GM12865 (cell line): ENCODE results near the gene SLC7A8.
A peak's percentile ranks its signal among the peaks of the same experiment; 100 is the strongest.

Experiments used
- DNase-seq: peaks from one replicate; pipeline ENCODE4 v3.0.0; 2010; ENCODE audit warnings: low read depth
- H3K4me3 ChIP-seq: 2 replicates; pipeline ENCODE4 v1.5.1; 2011; ENCODE audit warnings: mild to moderate bottlenecking, low read depth, low read length, control low read depth
- TF ChIP-seq, protein P1 (sequence below): IDR thresholded peaks from 2 replicates; pipeline ENCODE4 v1.5.1; 2011; ENCODE audit warnings: low read length, control low read depth, low read depth, inconsistent platforms; ENCODE audit not compliant: insufficient read depth; ENCODE audit errors: missing control alignments

The SLC7A8 gene

DNA sequence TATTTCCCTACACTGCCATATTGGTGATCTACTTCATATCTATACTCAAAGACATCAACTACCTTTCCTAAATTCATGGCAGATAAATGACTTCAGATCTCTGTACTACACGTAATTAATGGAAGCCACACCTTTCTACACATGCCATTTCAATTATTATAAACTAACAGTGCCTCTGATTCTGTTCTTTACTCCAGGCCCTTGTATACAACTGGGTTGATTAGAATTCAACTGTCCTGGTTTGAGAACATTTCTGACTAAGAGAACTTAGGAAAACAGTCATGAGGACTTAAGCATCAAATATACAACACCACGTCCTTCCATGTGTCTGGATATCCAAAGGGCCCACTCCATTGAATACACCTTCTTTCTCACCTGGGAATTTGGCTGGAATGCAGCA is 90.4 kb downstream of the SLC7A8 start:
- H3K4me3 ChIP-seq, result peak overlapping the region; percentile 78; the same call in 1 of the 2 replicates
- TF ChIP-seq, protein P1, sequence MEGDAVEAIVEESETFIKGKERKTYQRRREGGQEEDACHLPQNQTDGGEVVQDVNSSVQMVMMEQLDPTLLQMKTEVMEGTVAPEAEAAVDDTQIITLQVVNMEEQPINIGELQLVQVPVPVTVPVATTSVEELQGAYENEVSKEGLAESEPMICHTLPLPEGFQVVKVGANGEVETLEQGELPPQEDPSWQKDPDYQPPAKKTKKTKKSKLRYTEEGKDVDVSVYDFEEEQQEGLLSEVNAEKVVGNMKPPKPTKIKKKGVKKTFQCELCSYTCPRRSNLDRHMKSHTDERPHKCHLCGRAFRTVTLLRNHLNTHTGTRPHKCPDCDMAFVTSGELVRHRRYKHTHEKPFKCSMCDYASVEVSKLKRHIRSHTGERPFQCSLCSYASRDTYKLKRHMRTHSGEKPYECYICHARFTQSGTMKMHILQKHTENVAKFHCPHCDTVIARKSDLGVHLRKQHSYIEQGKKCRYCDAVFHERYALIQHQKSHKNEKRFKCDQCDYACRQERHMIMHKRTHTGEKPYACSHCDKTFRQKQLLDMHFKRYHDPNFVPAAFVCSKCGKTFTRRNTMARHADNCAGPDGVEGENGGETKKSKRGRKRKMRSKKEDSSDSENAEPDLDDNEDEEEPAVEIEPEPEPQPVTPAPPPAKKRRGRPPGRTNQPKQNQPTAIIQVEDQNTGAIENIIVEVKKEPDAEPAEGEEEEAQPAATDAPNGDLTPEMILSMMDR, result no peak
- DNase-seq, result no peak

DNA sequence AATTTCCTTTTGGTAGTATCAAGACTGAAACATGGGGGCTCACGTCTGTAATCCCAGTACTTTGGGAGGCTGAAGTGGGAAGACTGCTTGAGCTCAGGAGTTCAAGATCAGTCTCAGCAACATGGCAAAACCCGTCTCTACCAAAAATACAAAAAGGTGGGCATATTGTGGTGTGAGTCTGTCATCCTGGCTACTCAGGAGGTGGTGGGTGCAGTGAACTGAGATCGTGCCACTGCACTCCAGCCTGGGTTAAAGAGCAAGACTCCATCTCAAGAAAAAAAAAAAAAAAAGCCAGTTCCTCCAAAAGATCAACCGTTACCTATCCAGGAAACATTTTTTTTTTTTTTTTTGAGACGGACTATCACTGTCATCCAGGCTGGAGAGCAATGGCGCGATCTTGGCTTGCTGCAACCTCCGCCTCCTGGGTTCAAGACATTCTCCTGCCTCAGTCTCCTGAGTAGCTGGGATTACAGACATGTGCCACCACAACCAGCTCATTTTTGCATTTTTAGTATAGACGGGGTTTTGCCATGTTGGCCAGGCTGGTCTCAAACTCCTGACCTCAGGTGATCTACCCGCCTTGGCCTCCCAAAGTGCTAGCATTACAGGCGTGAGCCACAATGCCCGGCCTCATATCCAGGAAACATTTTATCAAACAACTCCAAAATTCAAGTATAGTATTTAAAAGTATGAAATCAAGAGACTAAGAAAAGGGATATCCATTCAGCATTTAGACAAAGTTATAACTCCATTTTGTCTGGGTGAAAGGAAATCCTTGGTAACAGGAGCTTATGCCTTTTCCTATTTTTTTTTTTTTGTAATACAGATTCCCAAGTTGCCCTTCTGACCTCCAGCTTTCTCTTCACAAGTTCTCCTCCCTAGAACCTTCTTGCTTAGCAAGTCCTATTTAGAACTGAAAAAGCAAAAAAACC is 91.9 kb downstream of the SLC7A8 start:
- TF ChIP-seq, protein P1, result no peak
- no peak overlapping the region for H3K4me3 ChIP-seq
- no peak for DNase-seq

DNA sequence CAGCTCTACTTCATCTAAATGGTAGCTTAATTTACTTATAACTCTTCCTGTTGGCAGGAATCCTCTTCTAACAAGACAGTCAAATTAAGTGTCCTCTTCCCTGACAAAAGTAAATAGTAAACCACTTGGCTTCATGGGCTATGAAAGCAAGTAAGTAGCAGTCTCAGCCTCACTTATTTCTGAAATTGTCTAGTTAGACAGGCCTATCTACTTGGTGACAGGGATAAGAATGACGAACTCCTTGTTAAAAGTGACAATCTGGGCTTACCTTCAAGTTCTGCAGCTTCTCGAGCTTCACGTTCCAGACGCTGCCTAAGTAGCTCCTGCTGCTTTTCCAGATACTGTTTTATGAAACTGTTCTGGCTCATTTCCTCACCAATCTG is 93.2 kb downstream of the SLC7A8 start:
- DNase-seq, result no peak
- no peak overlapping the region for H3K4me3 ChIP-seq
- TF ChIP-seq, protein P1, result no peak

DNA sequence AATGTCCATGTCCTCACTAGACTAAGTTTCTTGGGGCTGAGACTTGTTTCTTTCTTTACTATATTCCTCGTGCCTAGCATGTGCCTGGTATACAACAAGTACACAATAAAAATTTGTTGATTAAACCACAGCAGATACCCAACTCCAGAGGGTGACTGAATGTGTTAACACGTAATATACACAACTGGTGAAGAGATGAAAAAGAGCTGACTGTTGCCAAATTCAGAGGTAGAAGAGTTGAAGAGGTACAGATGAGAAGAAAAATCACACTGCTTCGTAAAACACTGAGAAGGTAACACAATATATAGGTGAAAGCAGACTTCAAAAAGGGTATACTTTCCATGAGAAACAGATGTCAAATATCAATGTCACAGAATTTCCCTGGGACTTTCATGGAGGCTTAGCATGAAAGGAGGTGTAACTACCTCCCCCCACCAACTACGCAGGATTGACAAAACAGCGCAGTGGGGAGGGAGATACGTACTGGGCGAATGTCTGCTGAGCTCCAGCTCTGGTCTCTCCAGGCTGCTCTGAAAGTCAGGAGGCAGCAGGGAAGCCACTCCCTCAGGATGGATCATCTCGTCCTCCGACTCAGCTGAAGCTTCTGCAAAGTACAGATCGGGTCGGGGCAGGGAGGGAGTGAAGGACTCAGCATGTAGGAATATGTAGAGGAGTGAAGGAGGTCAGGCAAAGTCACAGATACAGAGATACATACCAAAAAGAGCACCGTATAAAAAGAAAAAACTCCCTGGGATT is 93.8 kb downstream of the SLC7A8 start:
- DNase-seq, result no peak
- TF ChIP-seq, protein P1, result no peak
- H3K4me3 ChIP-seq, result no peak overlapping the region

DNA sequence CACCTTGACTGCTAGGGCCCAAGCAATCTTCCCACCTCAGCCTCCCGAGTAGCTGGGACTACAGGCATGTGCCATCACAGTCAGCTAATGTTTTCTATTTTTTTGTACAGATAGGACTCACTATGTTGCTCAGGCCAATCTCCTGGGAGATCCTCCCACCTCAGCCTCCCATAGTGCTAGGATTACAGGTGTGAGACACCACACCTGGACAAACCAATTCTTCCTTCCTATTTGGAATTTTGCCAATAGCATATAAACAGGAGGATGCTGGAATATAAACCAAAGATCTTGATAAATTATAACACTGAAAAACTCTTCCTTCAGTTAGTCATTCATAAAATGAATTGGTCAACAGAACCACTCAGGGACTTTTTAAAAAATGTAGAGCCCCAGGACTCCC is 96.9 kb downstream of the SLC7A8 start:
- DNase-seq, result no peak
- H3K4me3 ChIP-seq, result no peak overlapping the region
- TF ChIP-seq, protein P1, result no peak

DNA sequence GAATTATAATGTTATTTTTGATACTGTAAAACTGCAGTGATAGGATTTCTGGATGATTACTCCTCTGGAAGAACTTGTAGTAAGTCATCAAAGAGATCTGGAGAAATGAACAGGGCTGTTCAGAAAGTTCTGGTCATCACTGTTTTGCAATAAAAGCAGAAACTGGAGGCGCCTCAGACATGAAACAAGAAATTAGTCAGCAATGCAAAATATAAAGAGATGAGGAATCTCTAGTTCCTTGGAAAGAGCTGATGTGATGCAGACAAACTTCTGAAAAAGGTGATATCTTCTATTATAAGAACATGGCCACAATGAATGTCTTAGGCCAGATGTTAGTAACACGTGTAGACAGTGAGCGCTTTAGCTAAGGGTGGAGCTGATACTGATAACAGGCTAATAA is 98.0 kb downstream of the SLC7A8 start:
- TF ChIP-seq, protein P1, result no peak
- DNase-seq, result no peak
- H3K4me3 ChIP-seq, result no peak overlapping the region
